Dedifferentiated amniotic fluid mesenchymal stem cell (primary cell): Measurements from ENCODE around the gene HECW1.

Source experiments
- DNase-seq: peaks from one replicate; pipeline ENCODE4 v3.0.0-alpha.2; 2016; ENCODE audit errors: extremely low spot score

The HECW1 gene

GRCh38 chr7:43612599-43613589 is 500.4 kb downstream of the HECW1 start:
- DNase-seq, result peak; percentile 49
